BE2C (cell line): ENCODE measurements around the gene ARHGAP18.

Source experiments
- DNase-seq: peaks from one replicate; pipeline ENCODE4 v3.0.0-alpha.2; 2020
- H3K27me3 ChIP-seq: fragments of 250-450 bp; sonication (Bioruptor Pico); 2 replicates; pipeline ENCODE4 v1.5.1; 2020; ENCODE audit warnings: mild to moderate bottlenecking
- H3K36me3 ChIP-seq: fragments of 250-450 bp; sonication (Bioruptor Pico); 2 replicates; pipeline ENCODE4 v1.5.1; 2020; ENCODE audit warnings: mild to moderate bottlenecking
- H3K4me1 ChIP-seq: fragments of 250-450 bp; sonication (Bioruptor Pico); 2 replicates; pipeline ENCODE4 v1.5.1; 2020
- H3K4me3 ChIP-seq: 2 replicates; pipeline ENCODE4 v1.5.1; 2011; ENCODE audit warnings: low read depth, low read length
- H3K9me3 ChIP-seq: fragments of 250-450 bp; sonication (Bioruptor Pico); 2 replicates; pipeline ENCODE4 v1.5.1; 2020
- CTCF ChIP-seq: IDR thresholded peaks from 2 replicates; pipeline ENCODE4 v1.5.1; 2012; ENCODE audit warnings: mild to moderate bottlenecking, low read depth, low read length

Gene ARHGAP18

GRCh38 chr6:129749749-129750120, 39.8 kb upstream of the ARHGAP18 start:
- TF ChIP-seq CTCF = no peak
- Histone ChIP-seq H3K9me3 (no peaks in the 10 kb centered on the region), H3K27me3 (no peaks in the 10 kb centered on the region), H3K4me3 (no peak overlapping the region), H3K4me1 (no peaks in the 10 kb centered on the region), H3K36me3 (no peaks in the 10 kb centered on the region)
- no peak for DNase-seq

- H3K4me1 ChIP-seq = peaks cover under 1% of the 10 kb centered on the region; the same call in 1 of the 2 replicates
- H3K4me3 ChIP-seq = no peak overlapping the region
- no peaks in the 10 kb centered on the region for H3K9me3 ChIP-seq
- no peaks in the 10 kb centered on the region for H3K36me3 ChIP-seq
- DNase-seq = no peak
- TF ChIP-seq CTCF = no peak
- H3K27me3 ChIP-seq = no peaks in the 10 kb centered on the region
Observed at GRCh38 chr6:129748901-129749748, 39.1 kb upstream of the ARHGAP18 start.

- TF ChIP-seq CTCF = no peak; the same call in 1 of the 2 replicates
- H3K4me3 ChIP-seq = no peak overlapping the region
- DNase-seq = peak; percentile 18
- H3K4me1 ChIP-seq = peaks cover 4% of the 10 kb centered on the region; the same call in 1 of the 2 replicates
- no peaks in the 10 kb centered on the region for H3K9me3 ChIP-seq
- H3K36me3 ChIP-seq = no peaks in the 10 kb centered on the region
- no peaks in the 10 kb centered on the region for H3K27me3 ChIP-seq
Observed at GRCh38 chr6:129748212-129748900, 38.4 kb upstream of the ARHGAP18 start.

- H3K4me1 ChIP-seq = peaks cover 4% of the 10 kb centered on the region; the same call in 1 of the 2 replicates
- no peaks in the 10 kb centered on the region for H3K36me3 ChIP-seq
- H3K27me3 ChIP-seq = no peaks in the 10 kb centered on the region
- DNase-seq = no peak
- no peak for TF ChIP-seq CTCF
- H3K9me3 ChIP-seq = no peaks in the 10 kb centered on the region
- no peak overlapping the region for H3K4me3 ChIP-seq
Observed at GRCh38 chr6:129747588-129748112, 37.7 kb upstream of the ARHGAP18 start.

- Histone ChIP-seq H3K27me3 (no peaks in the 10 kb centered on the region), H3K4me1 (peaks cover 4% of the 10 kb centered on the region; the same call in 1 of the 2 replicates), H3K36me3 (no peaks in the 10 kb centered on the region), H3K4me3 (no peak overlapping the region), H3K9me3 (no peaks in the 10 kb centered on the region)
- no peak for TF ChIP-seq CTCF
- no peak for DNase-seq
Observed at GRCh38 chr6:129744880-129745237, 34.9 kb upstream of the ARHGAP18 start.
